Upper lobe of left lung (tissue), 4 donors: ENCODE results near the gene SUGP1.

ENCODE experiments used
- POLR2AphosphoS5 ChIP-seq, 2 donors: sonication (generic); formaldehyde crosslinking; IDR thresholded peaks; one replicate each; pipeline ENCODE4 v1.5.1; 2017; ENCODE audit warnings: antibody characterized with exemption in 2 of 2
- TF ChIP-seq, protein P1 (sequence below), 6 experiments: fragments of 450-650 bp in 4 of 6; fragments of 200-600 bp in 2 of 6; sonication (generic) in 2 of 6; IDR thresholded peaks; one replicate each; pipeline ENCODE4 v1.5.1; 2016 to 2019; ENCODE audit warnings: antibody characterized with exemption in 6 of 6

GRCh38 chr19:19352823-19353222, 32.5 kb upstream of the SUGP1 start:
- TF ChIP-seq POLR2AphosphoS5 (IDR thresholded peaks at IDR 0.05) = no peak
- TF ChIP-seq, protein P1, sequence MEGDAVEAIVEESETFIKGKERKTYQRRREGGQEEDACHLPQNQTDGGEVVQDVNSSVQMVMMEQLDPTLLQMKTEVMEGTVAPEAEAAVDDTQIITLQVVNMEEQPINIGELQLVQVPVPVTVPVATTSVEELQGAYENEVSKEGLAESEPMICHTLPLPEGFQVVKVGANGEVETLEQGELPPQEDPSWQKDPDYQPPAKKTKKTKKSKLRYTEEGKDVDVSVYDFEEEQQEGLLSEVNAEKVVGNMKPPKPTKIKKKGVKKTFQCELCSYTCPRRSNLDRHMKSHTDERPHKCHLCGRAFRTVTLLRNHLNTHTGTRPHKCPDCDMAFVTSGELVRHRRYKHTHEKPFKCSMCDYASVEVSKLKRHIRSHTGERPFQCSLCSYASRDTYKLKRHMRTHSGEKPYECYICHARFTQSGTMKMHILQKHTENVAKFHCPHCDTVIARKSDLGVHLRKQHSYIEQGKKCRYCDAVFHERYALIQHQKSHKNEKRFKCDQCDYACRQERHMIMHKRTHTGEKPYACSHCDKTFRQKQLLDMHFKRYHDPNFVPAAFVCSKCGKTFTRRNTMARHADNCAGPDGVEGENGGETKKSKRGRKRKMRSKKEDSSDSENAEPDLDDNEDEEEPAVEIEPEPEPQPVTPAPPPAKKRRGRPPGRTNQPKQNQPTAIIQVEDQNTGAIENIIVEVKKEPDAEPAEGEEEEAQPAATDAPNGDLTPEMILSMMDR (IDR thresholded peaks at IDR 0.05) = no peak
